HAP-1 (cell line): Measurements from ENCODE around the gene ATF3.
"Not testable (repeated sequence)": the region's sequence is repeated elsewhere in the genome, so short reads cannot be mapped to it uniquely, and the experiment has no call there.

Experiments used
- DNase-seq, 2 experiments: peaks; one replicate each; pipeline ENCODE4 v3.0.0-alpha.2; 2016 to 2020; ENCODE audit warnings: low spot score in 2 of 2
- H3K27me3 ChIP-seq: fragments of 250-450 bp; sonication (Bioruptor Pico); 2 replicates; pipeline ENCODE4 v1.5.1; 2020; ENCODE audit warnings: low read depth, mild to moderate bottlenecking, moderate library complexity
- H3K36me3 ChIP-seq: fragments of 250-450 bp; sonication (Bioruptor Pico); replicated peaks from 2 replicates; pipeline ENCODE4 v1.5.1; 2020; ENCODE audit warnings: mild to moderate bottlenecking
- H3K4me1 ChIP-seq: fragments of 250-450 bp; sonication (Bioruptor Pico); 2 replicates; pipeline ENCODE4 v1.5.1; 2020; ENCODE audit warnings: mild to moderate bottlenecking
- H3K4me3 ChIP-seq: fragments of 250-450 bp; sonication (Bioruptor Pico); 2 replicates; pipeline ENCODE4 v1.5.1; 2020; ENCODE audit warnings: mild to moderate bottlenecking, moderate library complexity
- H3K9me3 ChIP-seq: fragments of 250-450 bp; sonication (Bioruptor Pico); 2 replicates; pipeline ENCODE4 v1.5.1; 2020; ENCODE audit warnings: mild to moderate bottlenecking, moderate library complexity
- in situ Hi-C: fragments of 300-500 bp; cut with MboI; formaldehyde crosslinking; loops from 3 replicates; pipeline ENCODE4 v1.14.3; 2020; ENCODE audit warnings: low sequenced_read_pairs, inconsistent platforms, mixed read lengths

ATF3 gene

GRCh38 chr1:212650228-212650627 is 41.7 kb downstream of the ATF3 start:
- Histone ChIP-seq H3K4me1 (no peaks in the 10 kb centered on the region), H3K9me3 (no peaks in the 10 kb centered on the region), H3K36me3 (no peaks in the 10 kb centered on the region), H3K27me3 (no peaks in the 10 kb centered on the region), H3K4me3 (no peak overlapping the region)
- in situ Hi-C loops = no loop called here
- DNase-seq = no peak

GRCh38 chr1:212651521-212651920 is 43.0 kb downstream of the ATF3 start:
- DNase-seq = no peak
- Histone ChIP-seq H3K4me1 (no peaks in the 10 kb centered on the region), H3K36me3 (no peaks in the 10 kb centered on the region), H3K4me3 (no peak overlapping the region), H3K9me3 (no peaks in the 10 kb centered on the region), H3K27me3 (no peaks in the 10 kb centered on the region)
- in situ Hi-C loops = no loop called here

- no peaks in the 10 kb centered on the region for H3K9me3 ChIP-seq
- H3K4me1 ChIP-seq = no peaks in the 10 kb centered on the region
- in situ Hi-C loops = no loop called here
- no peaks in the 10 kb centered on the region for H3K27me3 ChIP-seq
- H3K4me3 ChIP-seq = no peak overlapping the region
- H3K36me3 ChIP-seq = no peaks in the 10 kb centered on the region
- DNase-seq = no peak
Observed at GRCh38 chr1:212651977-212652376, 43.4 kb downstream of the ATF3 start.

- no peaks in the 10 kb centered on the region for H3K4me1 ChIP-seq
- DNase-seq = no peak
- no peaks in the 10 kb centered on the region for H3K9me3 ChIP-seq
- in situ Hi-C loops = no loop called here
- no peaks in the 10 kb centered on the region for H3K36me3 ChIP-seq
- H3K27me3 ChIP-seq = no peaks in the 10 kb centered on the region
- no peak overlapping the region for H3K4me3 ChIP-seq
Observed at GRCh38 chr1:212652609-212653008, 44.0 kb downstream of the ATF3 start.

- in situ Hi-C loops = no loop called here
- DNase-seq = no peak
- no peaks in the 10 kb centered on the region for H3K27me3 ChIP-seq
- no peaks in the 10 kb centered on the region; the same call in 1 of the 2 replicates for H3K4me1 ChIP-seq
- H3K9me3 ChIP-seq = no peaks in the 10 kb centered on the region
- H3K36me3 ChIP-seq = no peaks in the 10 kb centered on the region
- H3K4me3 ChIP-seq = no peak overlapping the region
Observed at GRCh38 chr1:212655668-212656440, 47.3 kb downstream of the ATF3 start.

- in situ Hi-C loops = no loop called here
- Histone ChIP-seq H3K4me3 (no peak overlapping the region), H3K36me3 (no peaks in the 10 kb centered on the region), H3K27me3 (peaks cover 3% of the 10 kb centered on the region; the same call in 1 of the 2 replicates), H3K9me3 (no peaks in the 10 kb centered on the region), H3K4me1 (no peaks in the 10 kb centered on the region; the same call in 1 of the 2 replicates)
- no peak for DNase-seq
Observed at GRCh38 chr1:212656730-212657129, 48.2 kb downstream of the ATF3 start.

- H3K36me3 ChIP-seq, in situ Hi-C loops, H3K9me3 ChIP-seq, H3K4me3 ChIP-seq, H3K27me3 ChIP-seq, H3K4me1 ChIP-seq: not testable (repeated sequence)
- DNase-seq = peak in 1 of 2 experiments; percentile 62
Observed at GRCh38 chr1:212658250-212658649, 49.7 kb downstream of the ATF3 start.

GRCh38 chr1:212664409-212665199 is 56.0 kb downstream of the ATF3 start:
- Histone ChIP-seq H3K9me3 (no peaks in the 10 kb centered on the region), H3K4me1 (peaks cover 2% of the 10 kb centered on the region), H3K4me3 (no peak overlapping the region), H3K27me3 (peaks cover 3% of the 10 kb centered on the region; the same call in 1 of the 2 replicates), H3K36me3 (no peaks in the 10 kb centered on the region)
- DNase-seq = no peak
- in situ Hi-C loops = no loop called here

- Histone ChIP-seq H3K36me3 (no peaks in the 10 kb centered on the region), H3K4me1 (peaks cover 2% of the 10 kb centered on the region), H3K27me3 (peaks cover 3% of the 10 kb centered on the region; the same call in 1 of the 2 replicates), H3K9me3 (no peaks in the 10 kb centered on the region), H3K4me3 (peak overlapping the region; percentile 56)
- DNase-seq = peak; percentile 66 to 90
- in situ Hi-C loops = no loop called here
Observed at GRCh38 chr1:212665241-212666115, 56.9 kb downstream of the ATF3 start.

- no peaks in the 10 kb centered on the region for H3K9me3 ChIP-seq
- H3K36me3 ChIP-seq = no peaks in the 10 kb centered on the region
- DNase-seq = no peak
- peaks cover under 1% of the 10 kb centered on the region; the same call in 1 of the 2 replicates for H3K27me3 ChIP-seq
- no peak overlapping the region for H3K4me3 ChIP-seq
- peaks cover 2% of the 10 kb centered on the region for H3K4me1 ChIP-seq
- in situ Hi-C loops = no loop called here
Observed at GRCh38 chr1:212666116-212666775, 57.7 kb downstream of the ATF3 start.

GRCh38 chr1:212667223-212668139 is 58.9 kb downstream of the ATF3 start:
- Histone ChIP-seq H3K36me3 (no peaks in the 10 kb centered on the region), H3K4me3 (no peak overlapping the region), H3K27me3 (no peaks in the 10 kb centered on the region; the same call in 1 of the 2 replicates), H3K9me3 (no peaks in the 10 kb centered on the region), H3K4me1 (peaks cover 2% of the 10 kb centered on the region)
- in situ Hi-C loops = no loop called here
- DNase-seq = no peak

GRCh38 chr1:212668477-212668876 is 59.9 kb downstream of the ATF3 start:
- no peaks in the 10 kb centered on the region; the same call in 1 of the 2 replicates for H3K27me3 ChIP-seq
- no peak overlapping the region for H3K4me3 ChIP-seq
- no peak for DNase-seq
- H3K4me1 ChIP-seq = peaks cover 2% of the 10 kb centered on the region
- H3K9me3 ChIP-seq = no peaks in the 10 kb centered on the region
- in situ Hi-C loops = no loop called here
- no peaks in the 10 kb centered on the region for H3K36me3 ChIP-seq
